Activated naive CD8-positive, alpha-beta T cell treated with anti-CD3 and anti-CD28 coated beads for 36 hours (primary cell): ENCODE data around the gene ADAMTS8. TPM values are rescaled to one million over a fixed set of nuclear protein-coding genes. Genes with fewer than 3 reads are reported as not detected.

Experiments used
- DNase-seq: peaks from one replicate; pipeline ENCODE4 v3.0.0; 2021
- H3K27ac Mint-ChIP-seq: one replicate; pipeline ENCODE4 v1.8.0; 2022; ENCODE audit warnings: mild to moderate bottlenecking, moderate library complexity, mixed read lengths
- H3K27me3 Mint-ChIP-seq: one replicate; pipeline ENCODE4 v1.8.0; 2022; ENCODE audit warnings: mild to moderate bottlenecking, mixed read lengths
- H3K36me3 Mint-ChIP-seq: one replicate; pipeline ENCODE4 v1.8.0; 2021; ENCODE audit warnings: mild to moderate bottlenecking, mixed read lengths
- H3K4me1 Mint-ChIP-seq: one replicate; pipeline ENCODE4 v1.8.0; 2021; ENCODE audit warnings: mixed read lengths
- H3K4me3 Mint-ChIP-seq: one replicate; pipeline ENCODE4 v1.8.0; 2022; ENCODE audit warnings: mild to moderate bottlenecking, moderate library complexity, mixed read lengths
- H3K9me3 Mint-ChIP-seq: one replicate; pipeline ENCODE4 v1.8.0; 2022; ENCODE audit warnings: mixed read lengths
- total RNA-seq, 2 experiments: library from RNA; stranded (reverse); gene quantifications; one replicate each; pipeline ENCODE4 v1.2.3, GENCODE V29; 2021

The ADAMTS8 gene
- total RNA-seq, 2 experiments from 2014 or later, result not detected

- peaks cover 28% of the 10 kb centered on the region for H3K27me3 Mint-ChIP-seq
- peaks cover 10% of the 10 kb centered on the region for H3K4me1 Mint-ChIP-seq
- H3K36me3 Mint-ChIP-seq, result peaks cover 2% of the 10 kb centered on the region
- H3K9me3 Mint-ChIP-seq, result no peaks in the 10 kb centered on the region
- peak; percentile 64 for DNase-seq
- H3K27ac Mint-ChIP-seq, result no peak overlapping the region
- no peak overlapping the region for H3K4me3 Mint-ChIP-seq
These were observed 6.3 kb upstream of the ADAMTS8 start for GRCh38 chr11:130434521-130435223.

- H3K27ac Mint-ChIP-seq, result no peak overlapping the region
- no peak overlapping the region for H3K4me3 Mint-ChIP-seq
- no peak for DNase-seq
- peaks cover 37% of the 10 kb centered on the region for H3K27me3 Mint-ChIP-seq
- H3K4me1 Mint-ChIP-seq, result peaks cover 3% of the 10 kb centered on the region
- peaks cover 2% of the 10 kb centered on the region for H3K36me3 Mint-ChIP-seq
- no peaks in the 10 kb centered on the region for H3K9me3 Mint-ChIP-seq
These were observed 4.9 kb upstream of the ADAMTS8 start for GRCh38 chr11:130433357-130433756.

GRCh38 chr11:130431801-130432200 is 3.4 kb upstream of the ADAMTS8 start:
- Mint-ChIP-seq H3K4me1 (peaks cover 5% of the 10 kb centered on the region), H3K4me3 (no peak overlapping the region), H3K27me3 (peaks cover 38% of the 10 kb centered on the region), H3K36me3 (peaks cover 2% of the 10 kb centered on the region), H3K27ac (no peak overlapping the region), H3K9me3 (no peaks in the 10 kb centered on the region)
- DNase-seq, result no peak

- H3K36me3 Mint-ChIP-seq, result peaks cover 2% of the 10 kb centered on the region
- H3K9me3 Mint-ChIP-seq, result no peaks in the 10 kb centered on the region
- peaks cover 5% of the 10 kb centered on the region for H3K4me1 Mint-ChIP-seq
- H3K27me3 Mint-ChIP-seq, result peaks cover 42% of the 10 kb centered on the region
- no peak overlapping the region for H3K4me3 Mint-ChIP-seq
- H3K27ac Mint-ChIP-seq, result no peak overlapping the region
- DNase-seq, result peak; percentile 61
These were observed 2.9 kb upstream of the ADAMTS8 start for GRCh38 chr11:130431331-130431773.

GRCh38 chr11:130429983-130430382 is 1.6 kb upstream of the ADAMTS8 start:
- no peak for DNase-seq
- peaks cover 54% of the 10 kb centered on the region for H3K27me3 Mint-ChIP-seq
- no peak overlapping the region for H3K4me3 Mint-ChIP-seq
- H3K27ac Mint-ChIP-seq, result no peak overlapping the region
- peaks cover 5% of the 10 kb centered on the region for H3K4me1 Mint-ChIP-seq
- no peaks in the 10 kb centered on the region for H3K9me3 Mint-ChIP-seq
- peaks cover 2% of the 10 kb centered on the region for H3K36me3 Mint-ChIP-seq

- DNase-seq, result no peak
- H3K36me3 Mint-ChIP-seq, result peaks cover 2% of the 10 kb centered on the region
- peaks cover 60% of the 10 kb centered on the region for H3K27me3 Mint-ChIP-seq
- peaks cover 5% of the 10 kb centered on the region for H3K4me1 Mint-ChIP-seq
- H3K27ac Mint-ChIP-seq, result no peak overlapping the region
- H3K9me3 Mint-ChIP-seq, result no peaks in the 10 kb centered on the region
- no peak overlapping the region for H3K4me3 Mint-ChIP-seq
These were observed 792 bp upstream of the ADAMTS8 start for GRCh38 chr11:130429120-130429681.

GRCh38 chr11:130427581-130428315 is 661 bp downstream of the ADAMTS8 start:
- Mint-ChIP-seq H3K9me3 (no peaks in the 10 kb centered on the region), H3K27me3 (peaks cover 63% of the 10 kb centered on the region), H3K4me3 (no peak overlapping the region), H3K36me3 (peaks cover 2% of the 10 kb centered on the region), H3K27ac (no peak overlapping the region), H3K4me1 (peaks cover 5% of the 10 kb centered on the region)
- DNase-seq, result peak; percentile 17

- Mint-ChIP-seq H3K36me3 (peaks cover 2% of the 10 kb centered on the region), H3K27ac (no peak overlapping the region), H3K27me3 (peaks cover 63% of the 10 kb centered on the region), H3K4me1 (peaks cover 5% of the 10 kb centered on the region), H3K9me3 (no peaks in the 10 kb centered on the region), H3K4me3 (peak overlapping the region; percentile 25)
- DNase-seq, result no peak
These were observed 1.5 kb downstream of the ADAMTS8 start for GRCh38 chr11:130426837-130427341.

GRCh38 chr11:130426223-130426836 is 2.1 kb downstream of the ADAMTS8 start:
- no peak for DNase-seq
- peaks cover 66% of the 10 kb centered on the region for H3K27me3 Mint-ChIP-seq
- no peak overlapping the region for H3K27ac Mint-ChIP-seq
- no peaks in the 10 kb centered on the region for H3K9me3 Mint-ChIP-seq
- peaks cover 2% of the 10 kb centered on the region for H3K36me3 Mint-ChIP-seq
- no peak overlapping the region for H3K4me3 Mint-ChIP-seq
- H3K4me1 Mint-ChIP-seq, result peaks cover 5% of the 10 kb centered on the region

- H3K27me3 Mint-ChIP-seq, result peaks cover 61% of the 10 kb centered on the region
These were observed 3.3 kb downstream of the ADAMTS8 start for GRCh38 chr11:130425156-130425555.

GRCh38 chr11:130424613-130425140 is 3.7 kb downstream of the ADAMTS8 start:
- Mint-ChIP-seq H3K27ac (no peak overlapping the region), H3K9me3 (no peaks in the 10 kb centered on the region), H3K4me3 (no peak overlapping the region), H3K36me3 (peaks cover 2% of the 10 kb centered on the region), H3K27me3 (peaks cover 56% of the 10 kb centered on the region), H3K4me1 (peaks cover 5% of the 10 kb centered on the region)
- no peak for DNase-seq

More at GRCh38 chr11:130425156-130425555, 3.3 kb downstream of the ADAMTS8 start:
- Mint-ChIP-seq H3K4me3 (no peak overlapping the region), H3K36me3 (peaks cover 2% of the 10 kb centered on the region), H3K27ac (no peak overlapping the region), H3K4me1 (peaks cover 5% of the 10 kb centered on the region), H3K9me3 (no peaks in the 10 kb centered on the region)
- DNase-seq, result no peak

GRCh38 chr11:130423541-130424142 is 4.8 kb downstream of the ADAMTS8 start:
- Mint-ChIP-seq H3K4me1 (peaks cover 3% of the 10 kb centered on the region), H3K4me3 (no peak overlapping the region), H3K36me3 (peaks cover 2% of the 10 kb centered on the region), H3K9me3 (no peaks in the 10 kb centered on the region), H3K27me3 (peaks cover 46% of the 10 kb centered on the region), H3K27ac (no peak overlapping the region)
- DNase-seq, result no peak

- H3K36me3 Mint-ChIP-seq, result no peaks in the 10 kb centered on the region
- H3K4me1 Mint-ChIP-seq, result peaks cover 3% of the 10 kb centered on the region
- H3K27ac Mint-ChIP-seq, result no peak overlapping the region
- no peak for DNase-seq
- no peak overlapping the region for H3K4me3 Mint-ChIP-seq
- peaks cover 42% of the 10 kb centered on the region for H3K27me3 Mint-ChIP-seq
- H3K9me3 Mint-ChIP-seq, result no peaks in the 10 kb centered on the region
These were observed 6.0 kb downstream of the ADAMTS8 start for GRCh38 chr11:130422251-130422995.

- Mint-ChIP-seq H3K27ac (no peak overlapping the region), H3K27me3 (peaks cover 35% of the 10 kb centered on the region), H3K9me3 (no peaks in the 10 kb centered on the region), H3K4me3 (no peak overlapping the region), H3K36me3 (no peaks in the 10 kb centered on the region), H3K4me1 (no peaks in the 10 kb centered on the region)
- no peak for DNase-seq
These were observed 6.7 kb downstream of the ADAMTS8 start for GRCh38 chr11:130421697-130422096.
